Esophagus muscularis mucosa (tissue), 4 donors: ENCODE measurements around the gene POLDIP2.

Experiments used
- EP300 ChIP-seq: sonication (generic); formaldehyde crosslinking; IDR thresholded peaks from one replicate; pipeline ENCODE4 v1.6.1; 2017; ENCODE audit warnings: antibody characterized with exemption
- POLR2A ChIP-seq: fragments of 450-650 bp; IDR thresholded peaks from one replicate; pipeline ENCODE4 v1.6.1; 2017; ENCODE audit warnings: antibody characterized with exemption, moderate library complexity, mild to moderate bottlenecking, low read depth
- POLR2AphosphoS5 ChIP-seq, 2 donors: sonication (generic); formaldehyde crosslinking; IDR thresholded peaks; one replicate each; pipeline ENCODE4 v1.6.1; 2017; ENCODE audit warnings: antibody characterized with exemption in 2 of 2
- TF ChIP-seq, protein P1 (sequence below), 3 experiments: fragments of 200-600 bp in 2 of 3; fragments of 450-650 bp in 1 of 3; sonication (generic) in 2 of 3; IDR thresholded peaks; one replicate each; pipeline ENCODE4 v1.5.1; 2017 to 2019; ENCODE audit warnings: antibody characterized with exemption in 3 of 3, mild to moderate bottlenecking in 2 of 3, moderate library complexity in 1 of 3

DNA sequence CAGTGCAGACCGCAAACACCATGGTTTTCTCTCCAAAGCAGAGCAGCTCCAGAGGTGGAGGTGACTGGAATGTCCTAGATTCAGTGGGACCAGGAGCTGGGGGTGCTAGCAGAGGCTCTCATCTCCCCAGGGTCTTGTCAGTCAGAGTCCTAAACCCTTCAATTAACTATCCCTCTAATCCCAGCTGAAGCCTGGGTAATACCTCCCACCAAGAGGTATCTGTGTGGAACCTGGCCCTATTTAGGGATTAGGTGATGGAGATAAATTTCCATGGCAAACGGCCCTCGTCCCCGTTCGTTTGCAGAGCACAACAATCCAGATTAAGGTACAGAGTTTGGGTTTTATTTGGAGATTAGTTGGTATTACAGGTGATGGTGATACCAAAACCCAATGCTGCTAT is 5.9 kb upstream of the POLDIP2 start:
- TF ChIP-seq, protein P1, sequence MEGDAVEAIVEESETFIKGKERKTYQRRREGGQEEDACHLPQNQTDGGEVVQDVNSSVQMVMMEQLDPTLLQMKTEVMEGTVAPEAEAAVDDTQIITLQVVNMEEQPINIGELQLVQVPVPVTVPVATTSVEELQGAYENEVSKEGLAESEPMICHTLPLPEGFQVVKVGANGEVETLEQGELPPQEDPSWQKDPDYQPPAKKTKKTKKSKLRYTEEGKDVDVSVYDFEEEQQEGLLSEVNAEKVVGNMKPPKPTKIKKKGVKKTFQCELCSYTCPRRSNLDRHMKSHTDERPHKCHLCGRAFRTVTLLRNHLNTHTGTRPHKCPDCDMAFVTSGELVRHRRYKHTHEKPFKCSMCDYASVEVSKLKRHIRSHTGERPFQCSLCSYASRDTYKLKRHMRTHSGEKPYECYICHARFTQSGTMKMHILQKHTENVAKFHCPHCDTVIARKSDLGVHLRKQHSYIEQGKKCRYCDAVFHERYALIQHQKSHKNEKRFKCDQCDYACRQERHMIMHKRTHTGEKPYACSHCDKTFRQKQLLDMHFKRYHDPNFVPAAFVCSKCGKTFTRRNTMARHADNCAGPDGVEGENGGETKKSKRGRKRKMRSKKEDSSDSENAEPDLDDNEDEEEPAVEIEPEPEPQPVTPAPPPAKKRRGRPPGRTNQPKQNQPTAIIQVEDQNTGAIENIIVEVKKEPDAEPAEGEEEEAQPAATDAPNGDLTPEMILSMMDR (IDR thresholded peaks at IDR 0.05): no peak
- TF ChIP-seq EP300 (no peak), POLR2A (no peak), POLR2AphosphoS5 (IDR thresholded peaks at IDR 0.05) (no peak)
